GM21390 (cell line): Measurements from ENCODE around the gene STRAP.
"Not testable (repeated sequence)": the region's sequence is repeated elsewhere in the genome, so short reads cannot be mapped to it uniquely, and the experiment has no call there.

Experiments
- ATAC-seq: cut with Tn5 transposase; IDR thresholded peaks from one replicate; pipeline ENCODE4 v1.9.1; 2021; ENCODE audit not compliant: unreplicated experiment

Gene STRAP

DNA sequence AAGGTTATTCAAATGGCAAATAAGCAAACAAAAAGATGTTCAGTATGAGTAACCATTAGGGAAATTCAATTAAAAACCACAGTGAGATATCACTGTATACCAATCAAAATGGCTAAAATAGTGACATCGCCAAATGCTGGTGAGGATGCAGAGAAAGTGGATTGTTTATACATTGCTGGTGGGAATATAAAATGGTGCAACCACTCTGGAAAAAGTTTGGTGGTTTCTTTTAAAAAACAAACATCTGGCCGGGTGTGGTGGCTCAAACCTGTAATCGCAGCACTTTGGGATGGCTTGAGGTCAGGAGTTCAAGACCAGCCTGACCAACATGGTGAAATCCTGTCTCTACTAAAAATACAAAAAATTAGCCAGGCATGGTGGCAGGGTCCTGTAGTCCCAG lies 14.0 kb upstream of the STRAP start:
- no peak for ATAC-seq

GRCh38 chr12:15873556-15873955 lies 8.6 kb upstream of the STRAP start:
- no peak for ATAC-seq

GRCh38 chr12:15874556-15875145 lies 7.5 kb upstream of the STRAP start:
- not testable (repeated sequence) for ATAC-seq

DNA sequence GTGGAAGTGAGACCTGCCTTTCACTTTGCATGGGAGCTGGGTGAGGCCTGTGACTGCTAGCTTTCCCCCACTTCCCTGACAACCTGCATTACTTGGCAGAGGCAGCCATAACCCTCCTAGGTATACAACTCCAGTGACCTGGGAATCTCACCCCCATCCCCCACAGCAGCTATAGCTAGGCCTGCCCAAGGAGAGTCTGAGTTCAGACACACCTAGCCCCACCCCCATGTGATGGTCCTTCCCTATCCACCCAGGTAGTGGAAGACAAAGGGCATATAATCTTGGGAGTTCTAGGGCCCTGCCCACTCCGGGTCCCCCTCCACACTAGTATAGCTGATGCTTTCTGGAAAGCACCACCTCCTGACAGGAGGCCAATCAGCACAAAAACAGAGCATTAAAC lies 6.3 kb upstream of the STRAP start:
- ATAC-seq = no peak

DNA sequence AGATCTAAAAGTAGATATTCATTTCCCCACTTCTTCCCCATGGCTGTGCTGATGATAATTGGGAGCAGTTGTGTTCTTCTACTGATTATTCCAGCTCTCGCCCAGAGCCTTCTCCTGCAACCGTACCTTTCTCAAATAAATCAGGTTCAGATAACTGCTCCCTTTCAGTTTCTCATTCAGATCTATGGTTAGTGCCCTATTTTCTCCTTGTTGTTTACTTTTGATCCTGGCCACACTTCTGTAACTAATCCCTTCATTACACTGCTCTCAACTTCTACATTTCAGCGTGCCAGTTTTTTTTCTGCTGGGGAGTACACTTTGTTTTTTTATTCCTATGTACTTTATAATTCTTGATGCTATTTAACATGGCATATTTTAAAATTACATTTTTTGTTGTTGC lies 2.8 kb upstream of the STRAP start:
- ATAC-seq = no peak

DNA sequence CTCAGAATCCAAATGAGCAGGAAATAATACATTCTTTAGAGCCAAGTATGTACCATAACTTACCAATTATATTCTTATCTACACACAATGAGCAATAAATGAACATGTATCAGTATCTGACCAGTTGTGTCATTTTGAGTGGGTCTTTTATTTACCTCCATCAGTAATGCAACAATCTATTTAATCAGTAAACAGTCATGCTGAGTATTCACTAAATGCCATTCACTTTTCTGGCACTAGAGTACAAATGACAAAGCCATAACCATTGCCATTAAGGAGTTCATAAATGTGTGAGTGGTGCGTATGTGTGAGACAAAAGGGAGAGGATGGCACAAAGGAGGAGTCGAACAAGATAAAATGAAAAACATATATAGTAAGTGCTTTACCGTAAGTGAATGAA lies 1.5 kb upstream of the STRAP start:
- ATAC-seq = no peak

DNA sequence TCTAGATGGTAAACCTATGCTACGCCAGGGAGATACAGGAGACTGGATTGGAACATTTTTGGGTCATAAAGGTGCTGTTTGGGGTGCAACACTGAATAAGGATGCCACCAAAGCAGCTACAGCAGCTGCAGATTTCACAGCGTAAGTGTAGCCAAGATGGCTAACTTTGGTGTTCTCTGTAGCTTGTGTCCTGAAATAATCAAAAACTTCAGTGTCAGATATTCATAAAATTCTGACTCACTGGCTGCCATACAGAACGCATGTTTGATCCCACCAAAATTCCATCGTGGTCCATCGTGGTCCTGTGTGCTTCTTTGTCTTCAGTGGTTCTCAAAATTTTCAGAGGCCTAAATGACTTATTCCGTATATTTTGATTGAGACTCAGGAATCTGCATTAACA lies 1.3 kb downstream of the STRAP start:
- ATAC-seq = no peak

GRCh38 chr12:15886372-15887042 lies 4.3 kb downstream of the STRAP start:
- no peak for ATAC-seq

DNA sequence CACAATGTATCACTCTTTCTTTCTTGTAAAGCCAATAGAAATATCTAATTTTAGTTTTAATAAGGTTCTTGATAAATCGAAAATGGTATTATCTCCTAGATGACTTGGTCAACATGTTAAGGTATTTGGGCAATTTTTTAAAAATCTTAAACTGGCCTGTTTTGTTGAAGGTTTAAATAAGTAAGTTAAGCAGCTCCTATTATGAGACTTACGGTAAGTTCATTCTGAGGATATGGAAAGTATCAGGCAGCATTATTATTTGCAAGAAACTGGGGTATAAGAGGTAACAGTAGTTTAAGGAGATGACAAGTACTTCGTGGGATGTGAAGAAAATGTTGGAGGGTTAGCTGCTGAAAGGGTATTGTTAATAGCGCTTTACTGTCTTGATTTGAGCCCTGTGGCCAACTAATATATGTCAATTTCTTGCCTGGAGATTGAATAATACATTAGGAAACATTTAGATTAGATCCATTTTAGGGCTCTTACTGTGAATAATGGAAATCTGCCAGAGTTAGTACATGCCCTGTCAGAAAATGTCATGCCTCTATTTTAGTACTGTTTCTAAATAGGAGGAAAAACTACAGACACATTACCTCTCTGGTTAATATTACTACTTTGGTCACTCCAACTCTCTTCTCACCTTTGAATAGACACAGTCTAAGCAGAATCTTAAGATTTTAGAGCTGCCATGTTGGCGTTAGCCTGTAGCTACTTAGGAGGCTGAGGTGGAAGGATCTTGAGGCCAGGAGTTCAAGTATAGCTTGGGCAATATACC lies 5.0 kb downstream of the STRAP start:
- ATAC-seq = no peak

- ATAC-seq = no peak
These were observed 10.6 kb downstream of the STRAP start for GRCh38 chr12:15892645-15893259.

GRCh38 chr12:15893260-15893659 lies 11.1 kb downstream of the STRAP start:
- ATAC-seq = no peak

DNA sequence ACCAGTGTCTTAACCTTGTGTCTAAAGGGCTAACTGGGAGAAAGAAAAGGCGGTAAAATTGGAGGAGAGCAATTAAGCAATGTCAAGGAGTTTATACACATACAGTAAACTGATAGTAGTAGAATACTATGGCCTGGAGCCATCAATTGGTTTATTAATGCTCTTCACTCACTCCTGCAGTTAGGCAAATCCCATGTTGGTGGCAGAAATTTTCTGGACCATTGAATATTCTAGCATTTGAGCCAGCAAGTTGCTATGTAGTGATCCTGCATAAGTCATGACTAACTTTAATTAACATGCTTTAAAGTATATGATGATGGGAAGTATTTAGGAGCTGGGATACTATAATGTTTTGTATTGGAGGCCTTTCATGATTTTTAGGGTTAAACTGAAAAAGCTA lies 14.7 kb downstream of the STRAP start:
- no peak for ATAC-seq

DNA sequence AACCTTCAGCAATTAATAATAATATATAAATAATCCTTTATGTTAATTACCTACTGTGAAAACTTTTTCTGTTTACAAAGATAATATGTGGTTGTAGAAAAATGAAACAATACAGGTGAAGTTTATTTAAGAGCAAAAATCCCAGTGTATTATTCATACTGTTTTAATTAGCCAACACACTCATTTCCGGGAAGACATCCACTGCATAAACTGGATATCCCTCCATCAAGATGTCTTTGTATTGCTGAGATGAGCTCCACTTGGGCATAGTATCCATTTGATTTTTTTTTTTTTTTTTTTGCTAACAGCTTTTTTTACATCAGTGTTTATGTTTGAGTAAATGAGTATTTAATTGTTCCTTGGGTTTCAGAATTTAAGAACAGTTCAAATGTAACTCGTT lies 15.2 kb downstream of the STRAP start:
- no peak for ATAC-seq

DNA sequence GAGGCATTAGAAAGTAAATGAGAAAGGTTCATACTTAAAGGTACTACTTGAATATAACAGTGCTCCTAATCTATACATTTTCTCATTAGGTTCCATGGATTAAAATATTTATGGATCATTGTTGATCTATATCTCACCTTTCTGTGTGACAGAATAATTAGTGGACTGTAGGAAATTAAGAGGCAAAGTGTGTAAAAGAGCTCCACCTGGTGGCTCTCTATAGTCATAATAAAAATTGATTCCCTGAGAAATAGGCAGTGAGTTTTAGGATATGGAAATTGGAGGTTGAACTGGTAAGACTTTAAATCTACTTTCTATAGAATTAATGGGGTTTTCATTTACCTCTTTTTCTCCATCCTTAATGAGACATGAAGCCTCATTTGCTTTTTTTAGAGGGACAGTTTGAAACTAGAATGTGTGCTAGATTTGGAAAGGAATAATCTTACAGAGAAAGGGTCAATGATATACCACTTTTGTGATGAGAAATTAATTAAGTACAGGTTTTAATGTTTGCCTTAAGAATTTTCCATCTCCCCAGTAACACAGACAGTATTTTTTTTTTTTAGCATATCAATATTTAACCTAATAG lies 17.2 kb downstream of the STRAP start:
- ATAC-seq = peak; percentile 83

GRCh38 chr12:15904378-15904920 lies 22.3 kb downstream of the STRAP start:
- ATAC-seq = no peak

GRCh38 chr12:15910468-15910863 lies 28.3 kb downstream of the STRAP start:
- no peak for ATAC-seq

GRCh38 chr12:15910864-15911721 lies 28.9 kb downstream of the STRAP start, which contains the start of gene DERA:
DERA (plus strand) TSS chr12:15911332; CDS start chr12:15911384, 52 bp downstream.
- peak; percentile 96 for ATAC-seq

DNA sequence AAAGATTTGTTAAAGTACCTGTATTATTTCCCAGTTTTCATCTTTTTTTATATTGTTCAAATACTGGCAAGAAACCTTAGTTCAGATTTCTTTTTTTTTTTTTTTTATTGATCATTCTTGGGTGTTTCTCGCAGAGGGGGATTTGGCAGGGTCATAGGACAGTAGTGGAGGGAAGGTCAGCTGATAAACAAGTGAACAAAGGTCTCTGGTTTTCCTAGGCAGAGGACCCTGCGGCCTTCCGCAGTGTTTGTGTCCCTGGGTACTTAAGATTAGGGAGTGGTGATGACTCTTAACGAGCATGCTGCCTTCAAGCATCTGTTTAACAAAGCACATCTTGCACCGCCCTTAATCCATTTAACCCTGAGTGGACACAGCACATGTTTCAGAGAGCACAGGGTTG lies 29.7 kb downstream of the STRAP start:
- not testable (repeated sequence) for ATAC-seq

GRCh38 chr12:15914131-15914530 lies 31.9 kb downstream of the STRAP start:
- ATAC-seq = not testable (repeated sequence)

DNA sequence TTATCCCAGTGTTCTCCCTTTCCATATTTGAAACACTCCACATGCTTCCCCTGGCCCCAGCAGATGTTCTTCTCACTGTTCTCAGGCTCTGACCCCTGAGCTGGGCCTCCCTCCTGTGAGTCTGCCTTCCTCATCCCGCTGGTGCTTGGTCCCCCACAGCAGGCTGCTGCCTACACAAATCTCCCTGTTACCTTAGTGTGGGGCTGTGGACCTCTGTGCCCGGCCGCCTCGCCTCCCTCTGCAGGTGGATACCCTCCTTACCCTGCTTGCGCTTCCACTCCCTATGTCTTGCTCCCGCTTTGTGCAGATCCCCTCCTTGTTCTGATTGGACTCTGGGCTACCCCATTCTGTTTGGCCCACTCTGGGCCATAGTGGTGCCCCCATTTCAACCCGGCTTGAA lies 35.9 kb downstream of the STRAP start:
- ATAC-seq = no peak
